Breast epithelium (tissue), 4 donors: ENCODE data around the gene STAG1. TPM values are rescaled to one million over a fixed set of nuclear protein-coding genes. Genes with fewer than 3 reads are reported as not detected.
A peak's percentile ranks its signal among the peaks of the same experiment; 100 is the strongest.

ENCODE experiments used
- DNase-seq, 2 donors: peaks; one replicate each; pipeline ENCODE4 v3.0.0-alpha.2; 2019; ENCODE audit warnings: low spot score in 2 of 2
- H3K27ac ChIP-seq, 2 donors: fragments of 200-600 bp; sonication (generic) in 1 of 2; one replicate each; pipeline ENCODE4 v1.5.1; 2016 to 2019; ENCODE audit warnings: mild to moderate bottlenecking in 1 of 2
- H3K27me3 ChIP-seq, 2 donors: fragments of 200-600 bp; sonication (generic) in 1 of 2; one replicate each; pipeline versions ENCODE4 v1.5.1 to v1.6.0; 2017 to 2019; ENCODE audit warnings: control low read depth in 1 of 2, mild to moderate bottlenecking in 1 of 2
- H3K36me3 ChIP-seq: fragments of 200-600 bp; one replicate; pipeline ENCODE4 v1.5.1; 2019
- H3K4me1 ChIP-seq, 2 donors: fragments of 200-600 bp; sonication (generic); one replicate each; pipeline ENCODE4 v1.5.1; 2016 to 2019; ENCODE audit warnings: control low read depth in 1 of 2
- H3K4me3 ChIP-seq, 3 donors: fragments of 200-600 bp; sonication (generic); 1 replicate in 2 of 3; 2 replicates in 1 of 3; pipeline ENCODE4 v1.5.1; 2016 to 2019; ENCODE audit warnings: mild to moderate bottlenecking in 3 of 3, moderate library complexity in 2 of 3
- H3K9me3 ChIP-seq, 2 donors: fragments of 200-600 bp; sonication (generic) in 1 of 2; one replicate each; pipeline ENCODE4 v1.5.1; 2016 to 2019; ENCODE audit warnings: control low read depth in 1 of 2
- CTCF ChIP-seq, 3 donors: fragments of 450-650 bp; IDR thresholded peaks; one replicate each; pipeline ENCODE4 v1.5.1; 2016 to 2017; ENCODE audit warnings: antibody characterized with exemption in 3 of 3, mild to moderate bottlenecking in 3 of 3, moderate library complexity in 3 of 3
- POLR2A ChIP-seq: fragments of 450-650 bp; IDR thresholded peaks from one replicate; pipeline ENCODE4 v1.6.1; 2016; ENCODE audit warnings: antibody characterized with exemption, mild to moderate bottlenecking, moderate library complexity
- POLR2AphosphoS5 ChIP-seq, 3 donors: sonication (generic); formaldehyde crosslinking; IDR thresholded peaks; one replicate each; pipeline ENCODE4 v1.6.1; 2017; ENCODE audit warnings: antibody characterized with exemption in 3 of 3
- intact Hi-C: fragments of 100-400 bp; cut with DNase I; formaldehyde crosslinking; loops from one replicate; pipeline ENCODE4 v1.15.1; 2023; ENCODE audit warnings: low total_unique reads
- total RNA-seq, 3 donors: library from RNA; depleted of rRNA; stranded (reverse); fragments of >200 nt; gene quantifications; one replicate each; pipeline ENCODE4 v1.1.0, GENCODE V29; 2016

The STAG1 gene
- total RNA-seq, 3 donors from 2014 or later: 54.4 to 83.7 (median 73.7) TPM

- no peaks in the 10 kb centered on the region for H3K36me3 ChIP-seq
- intact Hi-C loops: no loop called here
- DNase-seq: no peak
- no peak overlapping the region for H3K4me3 ChIP-seq
- H3K27me3 ChIP-seq: no peaks in the 10 kb centered on the region
- no peak for TF ChIP-seq POLR2A
- TF ChIP-seq CTCF (IDR thresholded peaks at IDR 0.05): no peak
- no peak for TF ChIP-seq POLR2AphosphoS5 (IDR thresholded peaks at IDR 0.05)
- no peak overlapping the region for H3K27ac ChIP-seq
- H3K4me1 ChIP-seq: no peaks in the 10 kb centered on the region
- no peaks in the 10 kb centered on the region for H3K9me3 ChIP-seq
Observed at GRCh38 chr3:136788154-136788553, 36.0 kb upstream of the STAG1 start.

GRCh38 chr3:136787349-136787748, 35.2 kb upstream of the STAG1 start:
- no peak overlapping the region for H3K4me3 ChIP-seq
- TF ChIP-seq POLR2AphosphoS5 (IDR thresholded peaks at IDR 0.05): no peak
- TF ChIP-seq CTCF (IDR thresholded peaks at IDR 0.05): no peak
- no peak for TF ChIP-seq POLR2A
- no peak for DNase-seq

GRCh38 chr3:136783708-136784191, 31.6 kb upstream of the STAG1 start:
- H3K27me3 ChIP-seq: no peaks in the 10 kb centered on the region
- no peak for DNase-seq
- H3K4me1 ChIP-seq: no peaks in the 10 kb centered on the region
- H3K36me3 ChIP-seq: no peaks in the 10 kb centered on the region
- TF ChIP-seq POLR2A: no peak
- TF ChIP-seq POLR2AphosphoS5 (IDR thresholded peaks at IDR 0.05): no peak
- no peak for TF ChIP-seq CTCF (IDR thresholded peaks at IDR 0.05)
- no peak overlapping the region for H3K4me3 ChIP-seq
- intact Hi-C loops: no loop called here
- no peaks in the 10 kb centered on the region for H3K9me3 ChIP-seq
- H3K27ac ChIP-seq: no peak overlapping the region

More at GRCh38 chr3:136787349-136787748, 35.2 kb upstream of the STAG1 start:
- H3K9me3 ChIP-seq: no peaks in the 10 kb centered on the region
- intact Hi-C loops: no loop called here
- H3K4me1 ChIP-seq: no peaks in the 10 kb centered on the region
- peak overlapping the region; percentile 45 to 71 for H3K27ac ChIP-seq
- no peaks in the 10 kb centered on the region for H3K36me3 ChIP-seq
- H3K27me3 ChIP-seq: no peaks in the 10 kb centered on the region

GRCh38 chr3:136780741-136781140, 28.6 kb upstream of the STAG1 start:
- Histone ChIP-seq H3K27me3 (no peaks in the 10 kb centered on the region), H3K36me3 (no peaks in the 10 kb centered on the region), H3K4me1 (no peaks in the 10 kb centered on the region), H3K4me3 (no peak overlapping the region), H3K27ac (no peak overlapping the region), H3K9me3 (no peaks in the 10 kb centered on the region)
- TF ChIP-seq CTCF (IDR thresholded peaks at IDR 0.05) (no peak), POLR2AphosphoS5 (IDR thresholded peaks at IDR 0.05) (no peak), POLR2A (no peak)
- intact Hi-C loops: no loop called here
- DNase-seq: no peak

- Histone ChIP-seq H3K27ac (no peak overlapping the region), H3K4me3 (no peak overlapping the region), H3K36me3 (no peaks in the 10 kb centered on the region), H3K4me1 (no peaks in the 10 kb centered on the region), H3K27me3 (no peaks in the 10 kb centered on the region), H3K9me3 (no peaks in the 10 kb centered on the region)
- no peak for TF ChIP-seq CTCF (IDR thresholded peaks at IDR 0.05)
- TF ChIP-seq POLR2AphosphoS5 (IDR thresholded peaks at IDR 0.05): no peak
- no peak for TF ChIP-seq POLR2A
- no peak for DNase-seq
- intact Hi-C loops: no loop called here
Observed at GRCh38 chr3:136778865-136779264, 26.7 kb upstream of the STAG1 start.
